GM21381 (cell line): ENCODE data around the gene SIRT2.

Experiments used
- ATAC-seq: cut with Tn5 transposase; IDR thresholded peaks from one replicate; pipeline ENCODE4 v1.9.1; 2021; ENCODE audit warnings: mild to moderate bottlenecking, moderate library complexity; ENCODE audit not compliant: unreplicated experiment

Gene SIRT2

DNA sequence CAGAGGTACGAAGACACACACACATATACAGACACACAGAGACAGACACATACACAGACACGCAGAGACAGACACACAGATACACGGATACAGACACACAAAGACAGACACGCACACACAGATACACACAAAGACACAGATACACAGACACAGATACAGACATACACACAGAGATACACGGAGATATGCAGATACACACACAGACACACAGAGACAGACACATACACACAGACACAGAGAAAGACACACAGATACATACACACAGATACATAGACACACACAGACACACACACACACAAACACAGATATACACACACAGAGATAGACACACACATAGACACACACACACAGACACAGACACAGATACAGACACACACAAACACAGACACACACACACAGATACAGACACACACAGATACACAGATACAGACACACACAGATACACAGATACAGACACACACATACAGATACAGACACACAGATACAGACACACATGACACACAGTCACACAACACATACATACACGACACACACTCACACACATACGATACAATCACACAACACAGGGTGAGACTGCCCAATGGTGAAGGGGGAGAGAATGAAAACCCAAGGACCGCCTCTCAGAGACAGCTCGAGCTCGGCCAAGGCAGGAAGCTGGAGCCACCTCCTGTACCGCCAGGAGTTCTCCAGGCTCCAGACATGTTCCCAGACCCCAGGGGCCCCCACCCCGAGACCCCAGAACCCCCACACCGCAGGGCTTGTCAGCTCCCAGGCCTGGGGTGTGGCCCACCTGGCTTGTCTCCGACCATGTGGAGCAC lies 21.4 kb upstream of the SIRT2 start:
- ATAC-seq = no peak

DNA sequence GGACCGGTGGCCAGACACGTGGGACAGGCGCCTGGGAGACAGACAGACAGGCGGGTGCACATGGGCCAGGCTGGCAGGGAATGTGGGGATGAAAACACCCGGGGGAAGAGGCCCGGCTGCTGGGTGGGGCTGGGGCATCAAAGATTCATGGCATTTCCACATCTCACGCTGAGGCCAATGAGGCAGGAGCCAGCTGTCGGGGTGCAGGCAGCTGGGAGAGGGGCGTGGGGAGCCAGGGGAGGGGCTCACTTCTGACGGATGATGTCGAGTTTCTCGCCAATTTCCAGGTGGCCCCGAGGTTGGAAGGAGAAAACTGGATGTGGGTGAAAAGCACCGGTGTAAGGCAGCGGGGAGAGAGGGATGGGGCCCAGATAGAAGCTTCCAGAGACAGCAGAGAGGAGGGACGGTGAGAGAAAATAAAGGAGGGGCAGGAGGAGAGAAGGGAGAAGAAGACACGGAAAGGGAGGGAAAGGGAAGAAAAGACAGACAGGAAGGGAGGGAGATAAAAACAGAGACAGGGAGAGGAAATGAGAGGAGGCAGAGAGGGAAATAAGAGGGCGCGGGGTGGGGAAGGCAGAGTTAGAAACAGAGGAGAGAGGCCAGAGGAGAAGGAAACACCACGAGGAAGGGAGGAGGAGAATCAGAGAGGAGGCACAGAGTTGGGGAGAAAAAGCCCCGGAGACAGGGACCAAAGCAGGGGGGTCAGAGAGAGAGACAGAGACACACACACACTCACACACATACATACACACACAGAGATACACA lies 20.6 kb upstream of the SIRT2 start:
- ATAC-seq = no peak

DNA sequence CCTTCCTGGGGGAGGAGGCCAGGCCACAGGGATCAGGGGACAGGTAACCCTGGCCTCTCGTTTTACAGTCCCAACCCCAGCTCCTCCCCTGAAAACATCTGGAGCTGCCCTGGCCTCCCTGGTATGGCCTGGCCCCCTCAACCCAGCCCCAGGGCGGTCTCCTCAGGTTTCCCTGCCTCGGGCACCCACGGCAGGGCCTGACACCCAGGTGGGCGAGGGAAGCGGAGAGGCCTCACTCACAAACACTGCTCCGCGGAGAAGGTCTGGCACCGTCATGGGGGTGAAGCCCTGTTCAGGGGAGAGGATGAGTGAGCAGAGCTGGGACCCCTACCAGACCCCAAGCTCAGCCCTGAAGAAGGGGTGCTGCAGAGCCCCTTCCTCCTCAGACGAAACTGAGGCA lies 19.1 kb upstream of the SIRT2 start:
- no peak for ATAC-seq

DNA sequence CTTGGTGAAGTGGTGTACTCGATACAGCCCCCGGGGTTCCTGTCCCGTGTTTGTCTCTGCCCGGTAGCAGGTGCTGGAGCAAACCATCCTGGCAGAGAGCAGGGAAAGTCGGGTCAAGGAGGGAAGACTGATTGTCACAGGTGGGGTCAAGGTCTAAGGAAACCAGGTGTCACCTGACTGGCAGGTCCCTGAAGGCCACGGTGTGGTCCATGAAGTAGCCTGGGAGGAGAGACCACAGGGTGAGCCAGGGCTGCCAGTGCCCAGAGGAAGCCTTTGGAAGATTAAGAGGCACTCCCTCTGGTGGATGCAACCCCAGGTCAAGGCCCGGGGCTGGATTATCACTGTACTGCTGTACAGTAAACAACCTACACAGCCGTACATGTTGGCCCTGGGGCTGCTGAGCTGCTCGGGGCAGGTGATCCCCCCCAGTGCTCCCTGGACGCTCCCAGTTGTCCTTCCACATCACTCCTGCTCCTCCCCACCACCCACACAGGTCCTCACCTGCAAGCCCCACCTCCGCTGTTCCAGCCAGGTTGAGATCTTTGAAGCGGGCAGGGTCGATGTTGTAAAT lies 18.6 kb upstream of the SIRT2 start:
- no peak for ATAC-seq

DNA sequence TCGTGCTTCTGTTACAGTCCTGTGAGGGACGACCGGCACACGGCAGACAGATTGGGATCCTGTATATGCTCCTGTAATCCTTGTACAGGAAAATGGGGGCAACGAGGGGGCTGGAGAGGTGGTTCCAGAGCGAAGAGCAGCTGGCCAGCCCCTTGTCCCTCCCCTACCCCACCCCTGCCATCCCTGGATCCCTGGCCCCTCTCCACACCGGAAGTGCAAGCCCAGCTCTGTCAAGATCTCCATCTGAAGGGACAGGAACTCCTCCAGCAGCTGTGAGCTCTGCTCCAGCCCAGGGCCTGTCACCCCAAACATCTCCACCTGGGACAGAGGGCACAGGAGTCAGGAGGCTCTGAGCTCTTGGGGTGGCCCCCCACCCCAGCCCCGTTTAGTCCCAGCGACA lies 18.1 kb upstream of the SIRT2 start:
- ATAC-seq = no peak

DNA sequence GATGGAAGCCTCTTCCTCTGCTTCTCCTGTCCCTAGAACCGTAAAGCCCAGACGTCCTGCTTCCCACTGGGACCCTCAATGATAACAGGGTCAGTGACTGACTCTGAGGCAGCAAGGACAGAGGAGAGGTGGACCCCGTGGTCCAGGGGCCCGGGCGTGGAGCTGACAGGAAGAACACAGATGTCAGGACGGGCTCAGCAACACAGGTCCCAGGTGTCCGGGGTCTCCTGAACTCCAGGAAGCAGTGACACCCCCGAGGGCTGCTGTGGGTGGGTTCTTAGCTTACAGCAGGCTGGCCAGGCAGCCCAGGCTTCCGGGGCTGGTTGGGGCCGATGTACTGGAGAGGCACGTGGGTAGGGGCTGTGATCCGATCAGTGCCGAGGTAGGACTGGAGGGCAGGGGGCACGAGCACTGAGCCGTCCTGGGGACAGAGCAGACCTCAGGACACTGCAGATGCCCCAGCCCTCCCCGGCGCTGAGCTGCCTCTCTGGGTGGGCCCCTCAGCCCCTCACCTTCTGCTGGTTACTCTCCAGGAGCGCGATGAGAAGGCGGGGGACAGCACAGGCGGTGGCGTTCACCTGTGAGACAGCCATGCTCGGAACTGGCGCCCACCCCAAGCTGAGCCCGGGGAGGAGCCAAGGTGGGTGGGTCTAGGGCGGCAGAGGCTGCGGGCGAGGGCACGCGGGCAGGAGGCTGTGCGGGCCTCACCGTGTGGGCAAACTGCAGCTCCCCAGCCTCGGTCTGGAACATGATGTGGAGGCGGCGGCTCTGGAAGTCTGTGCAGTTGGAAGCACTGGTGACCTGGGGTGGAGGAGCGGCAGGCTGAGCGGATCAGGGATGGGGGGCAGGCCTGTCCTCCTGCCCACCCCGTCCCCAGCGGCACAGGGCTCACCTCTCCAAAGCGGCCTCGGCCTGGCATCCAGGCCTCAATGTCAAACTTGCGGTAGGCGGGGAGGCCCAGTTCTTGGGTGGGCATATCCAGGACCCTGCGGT lies 16.2 kb upstream of the SIRT2 start:
- ATAC-seq = no peak

DNA sequence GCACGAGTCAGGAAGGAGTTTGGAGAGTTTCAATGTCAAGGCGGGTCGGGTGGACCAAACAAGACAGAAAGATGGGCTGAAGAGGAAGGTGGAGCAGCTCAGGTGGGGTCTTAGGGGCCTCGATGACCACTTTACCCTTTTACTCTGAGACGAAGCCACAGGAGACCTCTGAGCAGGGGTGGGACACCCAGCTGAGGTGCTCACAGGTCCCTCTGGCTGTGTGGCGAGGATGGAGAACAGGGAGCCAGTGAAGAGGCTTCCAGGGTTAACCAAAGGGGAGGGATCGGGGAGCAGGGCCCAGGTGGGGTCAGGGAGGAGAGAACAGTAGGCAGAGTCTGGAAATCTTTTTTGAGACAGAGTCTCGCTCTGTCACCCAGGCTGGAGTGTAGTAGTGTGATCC lies 14.5 kb upstream of the SIRT2 start:
- no peak for ATAC-seq

DNA sequence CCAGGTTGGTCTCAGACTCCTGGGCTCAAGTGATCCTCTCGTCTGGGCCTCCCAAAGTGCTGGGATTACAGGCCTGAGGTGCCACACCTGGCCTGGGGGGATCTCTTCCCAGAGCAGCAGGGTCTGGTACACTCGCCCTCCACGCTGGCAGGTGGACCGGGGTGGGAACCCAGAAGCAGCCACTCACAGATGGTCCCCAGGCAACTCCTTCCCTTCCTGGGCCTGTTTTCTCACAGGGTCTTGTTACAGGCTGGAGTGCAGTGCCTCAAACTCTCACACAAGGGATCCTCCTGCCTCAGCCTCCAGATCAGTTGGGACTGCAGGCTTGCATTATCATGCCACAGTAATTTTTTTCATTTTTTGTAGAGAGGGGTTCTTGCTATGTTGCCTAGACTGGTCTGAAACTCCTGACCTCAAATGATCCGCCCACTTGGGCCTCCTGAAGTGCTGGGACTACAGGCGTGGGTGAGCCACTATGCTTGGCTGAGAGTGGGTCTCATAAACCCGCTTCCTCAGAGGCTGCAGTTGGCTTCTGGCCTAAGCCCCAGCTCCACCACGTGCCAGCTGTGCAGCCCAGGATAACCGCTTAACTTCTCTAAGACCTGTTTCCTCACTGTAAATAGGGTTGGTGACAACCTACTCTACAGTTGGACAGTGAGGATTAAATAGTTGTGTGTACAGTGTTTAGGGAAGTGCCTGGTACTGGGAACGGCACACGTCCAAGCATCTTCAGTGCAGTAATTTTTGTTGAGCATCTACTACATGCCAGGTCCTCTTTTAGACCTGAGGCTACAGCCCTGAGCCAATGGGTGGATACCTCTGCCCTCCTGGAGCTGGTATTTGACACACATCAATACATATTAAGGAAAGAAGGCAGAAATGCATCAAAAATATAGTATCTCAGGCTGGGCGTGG lies 13.4 kb upstream of the SIRT2 start:
- no peak for ATAC-seq

DNA sequence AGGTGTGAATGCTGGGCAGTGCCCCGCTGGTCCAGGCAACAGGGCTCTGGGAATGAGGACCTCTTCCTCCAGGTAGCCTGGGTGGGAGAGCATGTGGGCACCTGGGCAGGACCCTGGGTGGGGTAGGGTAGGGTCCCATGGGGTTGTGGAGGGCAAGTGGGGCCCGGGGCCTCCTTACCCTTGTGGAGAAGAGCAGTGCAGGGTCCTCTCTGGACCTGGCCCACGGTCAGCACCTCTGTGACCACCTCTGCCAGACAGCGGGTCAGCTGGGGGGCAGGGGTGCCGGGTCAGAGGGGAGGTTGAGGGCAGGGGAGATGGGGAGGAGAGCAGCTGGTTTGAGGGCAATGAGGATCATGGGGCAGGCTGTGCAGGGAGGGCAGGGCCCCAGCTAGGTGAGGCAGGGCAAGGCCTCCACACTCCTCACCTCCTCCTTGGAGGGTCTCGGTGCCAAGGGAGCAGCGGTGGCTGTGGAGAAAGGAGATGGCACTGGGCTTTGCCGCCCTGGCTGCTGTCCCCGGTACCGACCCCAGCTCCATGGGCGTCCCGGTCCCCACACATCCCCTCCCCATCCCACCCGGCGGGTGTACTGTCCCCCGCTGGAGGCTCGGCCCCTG lies 12.1 kb upstream of the SIRT2 start:
- no peak for ATAC-seq

DNA sequence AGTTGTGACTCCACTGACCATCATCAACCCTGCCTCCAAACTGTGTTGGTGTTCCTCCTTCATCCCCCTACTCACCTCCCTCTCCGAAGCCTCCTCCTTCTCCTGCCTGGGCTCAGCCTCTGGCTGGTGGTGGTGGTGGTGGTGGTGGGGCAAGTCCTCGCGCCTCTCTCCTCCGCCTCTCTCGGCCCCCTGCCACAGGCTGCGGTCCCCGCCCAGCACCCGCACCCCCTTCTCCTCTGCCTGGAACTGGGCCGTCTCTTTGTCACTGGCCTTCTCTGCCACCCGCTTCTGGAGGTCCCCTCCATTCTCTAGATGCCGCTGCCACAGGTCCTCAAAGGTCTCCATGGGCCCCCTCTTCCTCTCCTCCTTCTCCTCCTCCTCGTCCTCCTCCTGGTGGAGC lies 11.1 kb upstream of the SIRT2 start:
- no peak for ATAC-seq

DNA sequence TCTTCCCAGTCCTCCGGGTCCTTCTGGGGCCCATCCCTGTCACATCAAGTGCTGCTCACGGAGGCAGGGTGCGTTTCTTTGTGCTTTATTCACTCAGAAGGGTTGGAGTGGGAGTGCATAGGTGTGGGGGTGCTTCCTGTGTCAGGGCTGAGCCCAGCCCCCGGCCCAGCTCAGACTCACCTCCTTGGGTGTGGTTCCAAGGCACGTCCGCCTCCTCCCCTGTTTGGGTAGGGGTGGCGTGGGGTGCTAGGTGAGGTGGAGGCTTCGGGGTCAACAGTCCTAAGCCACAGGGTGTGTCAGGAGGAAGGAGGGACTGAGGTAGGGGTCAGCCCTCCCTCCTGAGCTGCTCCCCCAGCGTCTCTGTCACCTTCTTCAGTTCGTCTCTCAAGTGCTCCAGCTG lies 9.5 kb upstream of the SIRT2 start:
- ATAC-seq = no peak

DNA sequence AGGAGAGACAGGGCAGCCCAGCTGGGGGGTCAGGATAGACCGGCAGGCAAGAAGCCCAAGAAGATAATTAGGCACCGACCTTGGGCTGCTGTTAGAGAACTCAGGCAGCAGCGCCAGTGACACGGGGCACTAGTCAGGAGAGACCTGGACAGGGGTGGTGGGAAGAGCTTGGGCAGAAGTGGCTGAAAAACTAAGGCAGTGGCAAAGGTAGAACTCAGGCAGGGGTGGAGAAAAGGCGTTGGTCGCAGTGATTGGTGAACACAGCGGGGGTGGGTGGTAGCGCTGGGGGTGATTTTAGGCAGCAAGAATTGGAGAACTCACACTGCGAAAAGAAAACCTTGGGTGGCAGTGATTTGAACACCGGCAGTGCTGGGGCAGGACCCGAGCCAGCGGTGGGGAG lies 8.3 kb upstream of the SIRT2 start:
- ATAC-seq = no peak

DNA sequence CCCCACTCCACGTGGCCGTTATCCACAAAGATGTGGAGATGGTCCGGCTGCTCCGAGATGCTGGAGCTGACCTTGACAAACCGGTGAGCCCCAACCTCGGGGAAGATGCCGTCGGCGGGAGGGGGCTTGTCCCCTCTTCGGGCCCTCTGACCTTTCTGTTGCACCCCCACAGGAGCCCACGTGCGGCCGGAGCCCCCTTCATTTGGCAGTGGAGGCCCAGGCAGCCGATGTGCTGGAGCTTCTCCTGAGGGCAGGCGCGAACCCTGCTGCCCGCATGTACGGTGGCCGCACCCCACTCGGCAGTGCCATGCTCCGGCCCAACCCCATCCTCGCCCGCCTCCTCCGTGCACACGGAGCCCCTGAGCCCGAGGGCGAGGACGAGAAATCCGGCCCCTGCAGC lies 7.8 kb upstream of the SIRT2 start:
- no peak for ATAC-seq

DNA sequence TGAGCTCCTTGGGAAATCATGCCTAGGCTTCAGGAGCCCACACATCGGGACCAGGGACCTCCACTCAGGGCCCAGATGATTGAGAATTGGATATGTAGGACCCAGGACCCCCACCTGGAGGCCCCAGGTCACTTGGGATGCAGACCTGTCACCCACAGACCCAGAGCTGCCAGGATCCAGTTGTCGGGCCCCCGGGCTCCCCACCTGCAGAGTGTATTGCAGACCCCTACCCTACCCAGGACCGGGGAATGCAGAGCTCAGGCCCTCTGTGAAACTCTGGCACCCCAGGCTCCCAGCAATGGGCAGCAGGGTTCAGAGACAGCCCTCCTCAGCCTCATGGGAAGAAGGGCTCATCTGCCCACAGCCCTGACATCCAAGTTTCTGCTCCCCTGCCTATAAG lies 6.2 kb upstream of the SIRT2 start:
- ATAC-seq = no peak

DNA sequence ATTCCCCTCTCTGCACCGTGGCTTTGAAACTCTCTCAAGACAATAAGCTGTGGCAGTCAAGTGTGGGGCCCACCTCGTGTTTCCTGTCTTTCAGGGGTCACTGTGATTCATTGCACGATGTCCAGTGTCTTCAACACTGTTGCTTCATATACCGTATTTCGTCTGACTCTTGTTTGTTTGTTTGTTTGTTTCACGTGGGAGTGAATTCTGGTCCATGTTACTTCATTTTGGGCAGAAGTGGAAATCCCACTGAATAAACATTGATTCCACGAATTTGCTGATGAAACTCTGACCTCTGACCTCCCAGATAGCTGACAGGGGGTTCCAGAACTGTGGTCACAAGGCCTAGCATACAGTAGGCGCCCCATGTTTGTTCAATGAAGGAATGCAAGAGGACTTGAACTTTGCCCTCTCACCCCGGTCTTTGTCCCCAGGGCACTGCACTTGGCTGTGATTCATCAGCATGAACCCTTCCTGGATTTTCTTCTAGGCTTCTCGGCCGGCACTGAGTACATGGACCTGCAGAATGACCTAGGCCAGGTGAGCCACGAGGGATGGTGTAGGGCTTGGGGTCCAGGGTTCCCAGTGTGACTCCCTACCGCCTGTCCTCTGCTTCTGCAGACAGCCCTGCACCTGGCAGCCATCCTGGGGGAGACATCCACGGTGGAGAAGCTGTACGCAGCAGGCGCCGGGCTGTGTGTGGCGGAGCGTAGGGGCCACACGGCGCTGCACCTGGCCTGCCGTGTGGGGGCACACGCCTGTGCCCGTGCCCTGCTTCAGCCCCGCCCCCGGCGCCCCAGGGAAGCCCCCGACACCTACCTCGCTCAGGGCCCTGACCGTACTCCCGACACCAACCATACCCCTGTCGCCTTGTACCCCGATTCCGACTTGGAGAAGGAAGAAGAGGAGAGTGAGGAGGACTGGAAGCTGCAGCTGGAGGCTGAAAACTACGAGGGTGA lies 5.4 kb upstream of the SIRT2 start:
- ATAC-seq = no peak

DNA sequence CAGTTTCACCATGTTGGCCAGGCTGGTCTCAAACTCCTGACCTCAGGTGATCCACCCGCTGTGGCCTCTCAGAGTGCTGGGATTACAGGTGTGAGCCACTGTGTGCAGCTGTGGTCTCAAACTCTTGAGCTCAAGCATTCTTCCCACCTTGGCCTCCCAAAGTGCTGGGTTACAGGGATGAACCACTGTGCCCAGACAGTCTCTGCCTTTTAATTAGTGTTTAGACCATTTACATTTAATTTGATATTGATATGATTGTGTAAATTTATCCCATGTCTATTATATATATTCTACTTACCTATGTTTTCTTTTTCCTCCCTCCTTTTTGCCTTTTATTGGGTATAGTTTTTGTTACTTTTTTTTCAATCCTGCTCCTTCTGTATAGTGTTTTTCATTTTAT lies 2.3 kb upstream of the SIRT2 start:
- no peak for ATAC-seq

DNA sequence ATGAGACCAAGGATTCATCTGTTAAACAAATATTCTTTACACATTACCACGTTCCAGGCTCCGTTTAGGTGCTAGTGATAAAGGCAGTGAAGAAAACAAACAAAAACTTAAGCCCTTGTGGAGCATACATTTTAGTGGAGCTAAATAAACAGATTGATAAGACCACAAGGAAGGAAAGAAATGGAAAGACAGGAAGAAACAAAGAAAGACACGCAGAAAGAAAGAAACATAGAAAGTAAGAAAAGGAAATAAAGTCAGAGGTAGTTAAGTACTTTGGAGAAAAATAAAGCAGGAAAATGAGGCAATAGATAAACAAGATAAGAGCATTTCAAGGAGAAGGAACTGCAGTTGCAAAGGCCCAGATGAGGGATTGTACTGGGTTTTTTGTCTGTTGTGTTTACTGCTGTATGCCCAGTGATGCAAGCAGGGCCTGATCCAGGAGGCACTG lies 1.3 kb upstream of the SIRT2 start:
- ATAC-seq = no peak

DNA sequence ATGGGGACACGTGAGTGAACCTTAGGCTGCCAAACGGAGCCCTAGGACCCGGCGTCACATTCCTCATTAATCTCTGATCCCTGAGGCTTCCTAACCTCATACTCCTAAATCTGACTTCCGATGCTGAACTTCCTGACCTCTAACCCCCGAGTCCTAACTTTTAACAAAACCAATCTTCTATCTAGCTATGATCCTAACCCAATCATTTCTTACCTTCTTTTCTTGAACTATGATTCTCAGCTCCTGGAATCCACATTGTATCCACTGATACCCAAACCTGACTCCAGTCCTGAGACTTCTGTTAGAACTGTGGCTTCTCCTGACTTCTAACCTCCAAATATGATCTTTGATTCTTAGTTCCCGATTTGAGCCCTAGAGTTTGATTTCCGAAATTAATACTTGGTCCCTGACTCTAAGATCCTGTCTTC lies 798 bp upstream of the SIRT2 start:
- ATAC-seq = no peak
